Prostate gland (tissue), 2 donors: Measurements from ENCODE around the gene ITGA1.

ENCODE experiments used
- POLR2AphosphoS5 ChIP-seq: sonication (generic); formaldehyde crosslinking; IDR thresholded peaks from one replicate; pipeline ENCODE4 v1.6.1; 2017; ENCODE audit warnings: antibody characterized with exemption
- TF ChIP-seq, protein P1 (sequence below), 4 experiments: fragments of 200-600 bp in 2 of 4; fragments of 450-650 bp in 2 of 4; sonication (generic) in 2 of 4; IDR thresholded peaks; 1 replicate in 3 of 4; 2 replicates in 1 of 4; pipeline ENCODE4 v1.5.1; 2016 to 2019; ENCODE audit warnings: antibody characterized with exemption in 4 of 4, mild to moderate bottlenecking in 2 of 4, moderate library complexity in 2 of 4

DNA sequence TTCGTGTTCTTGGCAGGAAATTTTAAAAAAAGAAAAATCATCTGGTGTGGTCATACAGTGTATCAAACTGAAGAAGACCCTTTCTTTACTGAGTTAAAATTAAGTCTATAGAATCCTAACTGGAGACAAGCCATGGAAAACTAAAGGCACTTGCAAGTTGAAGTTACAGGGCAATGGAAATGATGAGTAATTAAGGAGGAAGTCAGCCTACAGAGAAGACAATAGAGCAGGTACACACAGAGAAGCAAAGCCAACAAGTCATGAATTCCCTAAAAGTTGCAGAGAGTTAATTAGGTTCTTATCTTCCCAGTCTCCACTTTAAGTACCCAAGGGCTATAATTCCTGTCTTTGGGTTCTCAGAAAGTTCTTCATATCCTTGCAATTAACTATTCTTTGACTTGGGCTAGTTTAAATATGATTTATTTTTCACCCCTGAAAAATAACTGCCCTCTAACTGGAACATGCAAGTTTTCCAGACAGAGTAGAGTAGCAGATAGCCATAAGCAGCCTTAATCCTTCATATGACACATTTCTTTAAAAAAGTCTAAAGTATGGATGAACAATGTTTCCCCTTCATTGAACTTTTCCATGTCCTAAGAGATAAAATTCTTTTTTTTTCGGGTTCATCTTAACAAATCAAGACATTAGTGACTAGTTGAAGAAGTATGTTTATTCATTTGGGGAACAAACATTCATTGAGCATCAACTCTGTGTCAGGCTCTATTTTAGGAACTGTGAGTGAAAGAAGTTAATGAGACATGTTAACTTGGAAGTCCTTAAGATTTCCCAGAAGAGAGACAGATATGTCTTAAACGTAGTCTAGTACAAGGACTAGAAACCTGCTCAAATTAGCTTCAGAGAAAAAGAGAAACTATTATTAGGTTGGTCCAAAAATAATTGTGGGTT lies 196.3 kb downstream of the ITGA1 start:
- TF ChIP-seq, protein P1, sequence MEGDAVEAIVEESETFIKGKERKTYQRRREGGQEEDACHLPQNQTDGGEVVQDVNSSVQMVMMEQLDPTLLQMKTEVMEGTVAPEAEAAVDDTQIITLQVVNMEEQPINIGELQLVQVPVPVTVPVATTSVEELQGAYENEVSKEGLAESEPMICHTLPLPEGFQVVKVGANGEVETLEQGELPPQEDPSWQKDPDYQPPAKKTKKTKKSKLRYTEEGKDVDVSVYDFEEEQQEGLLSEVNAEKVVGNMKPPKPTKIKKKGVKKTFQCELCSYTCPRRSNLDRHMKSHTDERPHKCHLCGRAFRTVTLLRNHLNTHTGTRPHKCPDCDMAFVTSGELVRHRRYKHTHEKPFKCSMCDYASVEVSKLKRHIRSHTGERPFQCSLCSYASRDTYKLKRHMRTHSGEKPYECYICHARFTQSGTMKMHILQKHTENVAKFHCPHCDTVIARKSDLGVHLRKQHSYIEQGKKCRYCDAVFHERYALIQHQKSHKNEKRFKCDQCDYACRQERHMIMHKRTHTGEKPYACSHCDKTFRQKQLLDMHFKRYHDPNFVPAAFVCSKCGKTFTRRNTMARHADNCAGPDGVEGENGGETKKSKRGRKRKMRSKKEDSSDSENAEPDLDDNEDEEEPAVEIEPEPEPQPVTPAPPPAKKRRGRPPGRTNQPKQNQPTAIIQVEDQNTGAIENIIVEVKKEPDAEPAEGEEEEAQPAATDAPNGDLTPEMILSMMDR (IDR thresholded peaks at IDR 0.05) = no peak
- TF ChIP-seq POLR2AphosphoS5 = no peak
